AG04450 (cell line): ENCODE results near the gene GIMAP4. TPM values are rescaled to one million over a fixed set of nuclear protein-coding genes. Genes with fewer than 3 reads are reported as not detected.

Source experiments
- CTCF ChIA-PET: fragments of 300-600, 350-600 bp; formaldehyde crosslinking; extraction: SDS; loops from one replicate; lab custom pipeline; 2022; ENCODE audit warnings: antibody characterized with exemption, inconsistent platforms; lab: Charles Lee
- POLR2A ChIA-PET: fragments of 350-600 bp; formaldehyde crosslinking; extraction: SDS; loops from one replicate; lab custom pipeline; 2021; ENCODE audit warnings: antibody characterized with exemption, inconsistent platforms; lab: Yijun Ruan, JAX
- DNase-seq: peaks from one replicate; pipeline ENCODE4 v3.0.0-alpha.2; 2011; ENCODE audit warnings: low read depth, low spot score
- H3K27ac ChIP-seq: one replicate; pipeline ENCODE4 v1.5.1; 2012; ENCODE audit warnings: low read depth, low read length, control low read depth
- H3K27me3 ChIP-seq: one replicate; pipeline ENCODE4 v1.6.0; 2012; ENCODE audit warnings: low read length; ENCODE audit not compliant: control insufficient read depth, insufficient read depth
- H3K4me3 ChIP-seq: 2 replicates; pipeline ENCODE4 v1.5.1; 2011; ENCODE audit warnings: mild to moderate bottlenecking, low read depth, low read length, control low read depth
- H3K9me3 ChIP-seq: 2 replicates; pipeline ENCODE4 v1.5.1; 2012; ENCODE audit warnings: low read length; ENCODE audit not compliant: control insufficient read depth, insufficient read depth
- polyA plus RNA-seq: library from polyadenylated mRNA; depleted of rRNA; stranded (reverse); fragments of >200 nt; gene quantifications from 2 replicates; pipeline ENCODE4 v1.2.3, GENCODE V29; 2011
- TF ChIP-seq, protein P1 (sequence below): IDR thresholded peaks from 2 replicates; pipeline ENCODE4 v1.5.1; 2011; ENCODE audit warnings: low read depth, low read length, control low read depth, inconsistent platforms

Gene GIMAP4
- polyA plus RNA-seq, 1 experiment: not detected

DNA sequence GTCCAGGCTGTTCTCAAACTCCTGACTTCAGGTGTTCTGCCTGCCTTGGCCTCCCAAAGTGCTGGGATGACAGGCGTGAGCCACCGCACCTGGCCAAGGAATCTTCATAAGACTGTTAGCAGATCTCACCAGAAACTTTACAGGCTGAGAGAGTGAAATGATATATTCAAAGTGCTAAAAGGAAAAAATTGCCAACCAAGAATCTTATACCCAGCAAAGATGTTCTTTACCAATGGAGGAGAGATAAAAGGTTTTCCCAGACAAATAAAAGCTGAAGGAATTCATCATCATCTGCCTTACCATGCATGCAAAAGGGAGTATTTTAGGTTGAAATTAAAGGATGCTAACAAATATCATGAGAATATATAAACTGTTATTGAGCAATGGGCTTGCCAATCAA, 28.9 kb upstream of the GIMAP4 start:
- Histone ChIP-seq H3K27ac (no peak overlapping the region), H3K4me3 (no peak overlapping the region), H3K27me3 (no peaks in the 10 kb centered on the region), H3K9me3 (peaks cover 53% of the 10 kb centered on the region)
- ChIA-PET POLR2A (no interaction called here), CTCF (no interaction called here)
- TF ChIP-seq, protein P1, sequence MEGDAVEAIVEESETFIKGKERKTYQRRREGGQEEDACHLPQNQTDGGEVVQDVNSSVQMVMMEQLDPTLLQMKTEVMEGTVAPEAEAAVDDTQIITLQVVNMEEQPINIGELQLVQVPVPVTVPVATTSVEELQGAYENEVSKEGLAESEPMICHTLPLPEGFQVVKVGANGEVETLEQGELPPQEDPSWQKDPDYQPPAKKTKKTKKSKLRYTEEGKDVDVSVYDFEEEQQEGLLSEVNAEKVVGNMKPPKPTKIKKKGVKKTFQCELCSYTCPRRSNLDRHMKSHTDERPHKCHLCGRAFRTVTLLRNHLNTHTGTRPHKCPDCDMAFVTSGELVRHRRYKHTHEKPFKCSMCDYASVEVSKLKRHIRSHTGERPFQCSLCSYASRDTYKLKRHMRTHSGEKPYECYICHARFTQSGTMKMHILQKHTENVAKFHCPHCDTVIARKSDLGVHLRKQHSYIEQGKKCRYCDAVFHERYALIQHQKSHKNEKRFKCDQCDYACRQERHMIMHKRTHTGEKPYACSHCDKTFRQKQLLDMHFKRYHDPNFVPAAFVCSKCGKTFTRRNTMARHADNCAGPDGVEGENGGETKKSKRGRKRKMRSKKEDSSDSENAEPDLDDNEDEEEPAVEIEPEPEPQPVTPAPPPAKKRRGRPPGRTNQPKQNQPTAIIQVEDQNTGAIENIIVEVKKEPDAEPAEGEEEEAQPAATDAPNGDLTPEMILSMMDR: no peak
- DNase-seq: no peak

DNA sequence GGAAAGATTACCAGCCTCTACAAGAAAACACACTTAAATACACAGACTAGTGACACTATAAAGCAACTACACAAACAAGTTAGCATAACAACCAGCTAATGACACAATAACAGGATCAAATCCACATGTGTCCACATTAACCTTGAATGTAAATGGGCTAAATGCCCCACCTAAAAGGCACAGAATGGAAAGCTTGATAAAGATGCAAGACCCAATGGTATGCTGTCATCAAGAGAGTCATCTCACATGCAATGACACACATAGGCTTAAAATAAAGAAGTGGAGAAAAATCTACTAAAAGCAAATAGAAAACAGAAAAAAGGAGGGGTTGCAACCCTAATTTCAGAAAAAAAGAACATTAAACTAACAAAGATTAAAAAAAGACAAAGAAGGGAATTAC, 14.0 kb upstream of the GIMAP4 start:
- Histone ChIP-seq H3K27me3 (no peaks in the 10 kb centered on the region), H3K9me3 (peaks cover 15% of the 10 kb centered on the region), H3K4me3 (no peak overlapping the region), H3K27ac (no peak overlapping the region)
- ChIA-PET POLR2A (no interaction called here), CTCF (no interaction called here)
- TF ChIP-seq, protein P1: no peak
- DNase-seq: no peak

DNA sequence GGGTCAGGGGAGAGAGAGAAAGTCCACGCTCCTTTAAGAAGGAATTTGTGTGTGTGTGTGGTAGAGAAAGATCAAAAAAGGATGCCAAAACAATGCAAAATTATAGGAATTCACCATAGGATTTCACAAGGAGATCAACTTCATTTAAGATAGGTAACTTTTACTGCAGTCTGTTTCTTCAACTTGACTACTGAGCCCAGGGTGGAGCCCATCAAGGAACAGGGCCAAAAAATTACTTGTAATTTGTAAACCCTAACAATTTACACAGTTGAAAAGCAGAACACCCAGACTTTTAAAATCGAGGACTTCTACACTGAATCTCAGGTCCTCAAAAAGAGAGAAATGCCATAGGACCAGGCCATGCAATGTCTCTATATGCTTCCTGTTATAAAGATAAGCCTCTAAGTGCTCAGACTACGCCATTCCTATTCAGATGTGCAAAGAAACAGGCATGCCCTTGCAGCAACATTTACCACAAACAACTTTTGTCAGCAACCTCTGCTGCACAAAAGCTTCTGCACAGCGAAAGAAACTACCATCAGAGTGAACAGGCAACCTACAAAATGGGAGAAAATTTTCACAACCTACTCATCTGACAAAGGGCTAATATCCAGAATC, 10.6 kb upstream of the GIMAP4 start:
- ChIA-PET CTCF (no interaction called here), POLR2A (no interaction called here)
- no peak for DNase-seq
- Histone ChIP-seq H3K4me3 (no peak overlapping the region), H3K27me3 (no peaks in the 10 kb centered on the region), H3K27ac (no peak overlapping the region), H3K9me3 (peaks cover 8% of the 10 kb centered on the region; the same call in 1 of the 2 replicates)
- TF ChIP-seq, protein P1: no peak

DNA sequence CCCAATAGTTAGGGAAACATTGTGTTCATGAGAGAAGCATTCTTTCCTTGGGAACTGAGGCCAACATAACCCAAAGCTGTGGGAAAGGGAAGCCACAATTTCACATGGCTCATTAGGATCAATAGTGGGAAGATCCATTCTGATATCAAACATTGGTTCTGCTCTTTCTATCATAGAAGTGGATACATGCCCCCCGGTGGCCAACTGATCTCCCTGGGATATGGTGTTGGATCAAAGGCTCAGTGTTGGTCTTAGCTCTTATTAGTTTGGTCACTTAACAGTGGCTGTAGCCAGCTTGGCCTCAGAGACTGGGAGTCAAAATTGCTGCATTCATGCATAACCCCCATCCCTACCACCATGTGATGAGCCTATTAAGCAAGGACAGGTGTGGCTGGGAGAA, 6.7 kb upstream of the GIMAP4 start:
- no peak for DNase-seq
- ChIA-PET POLR2A (no interaction called here), CTCF (no interaction called here)
- TF ChIP-seq, protein P1: no peak
- H3K9me3 ChIP-seq: peaks cover 6% of the 10 kb centered on the region; the same call in 1 of the 2 replicates
- no peak overlapping the region for H3K4me3 ChIP-seq
- H3K27ac ChIP-seq: no peak overlapping the region
- H3K27me3 ChIP-seq: no peaks in the 10 kb centered on the region

DNA sequence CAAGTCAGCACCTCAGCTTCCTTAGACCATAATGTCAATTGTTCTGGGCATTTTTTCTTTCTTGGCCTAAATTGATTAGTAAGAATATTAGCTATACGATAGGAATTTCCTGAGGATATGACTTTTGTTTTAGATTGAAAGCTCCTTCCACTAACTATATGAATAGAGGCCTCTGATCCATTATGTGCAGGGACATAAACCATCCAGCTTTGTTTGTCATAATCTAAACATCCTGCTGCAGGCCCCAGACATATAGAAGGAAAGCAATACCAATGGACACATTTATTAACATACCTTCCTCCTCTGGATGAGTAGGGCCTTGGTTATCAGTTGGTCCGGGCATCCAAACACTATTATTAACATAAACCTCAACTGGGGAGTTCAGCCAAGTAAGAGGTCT, 4.3 kb upstream of the GIMAP4 start:
- Histone ChIP-seq H3K9me3 (peaks cover 15% of the 10 kb centered on the region; the same call in 1 of the 2 replicates), H3K27me3 (no peaks in the 10 kb centered on the region), H3K27ac (no peak overlapping the region), H3K4me3 (no peak overlapping the region)
- TF ChIP-seq, protein P1: no peak
- ChIA-PET POLR2A (no interaction called here), CTCF (no interaction called here)
- DNase-seq: no peak
